IMR-90 (cell line): ENCODE data around the gene NRIP1. TPM values are rescaled to one million over a fixed set of nuclear protein-coding genes. Genes with fewer than 3 reads are reported as not detected.

ENCODE experiments used
- ATAC-seq: fragments of 200-7000 bp; cut with Tn5 transposase; 2 replicates; pipeline ENCODE4 v1.9.1; 2020; ENCODE audit warnings: low read depth, mild to moderate bottlenecking, moderate library complexity
- BruUV-seq: library from RNA; stranded (reverse); fragments of 400-500 nt; replicated peaks from 2 replicates; lab custom pipeline; 2021; lab: Mats Ljungman, UMichigan
- CTCF ChIA-PET: fragments of 300-600 bp; formaldehyde crosslinking; extraction: SDS; loops from one replicate; lab custom pipeline; 2021; ENCODE audit warnings: antibody characterized with exemption; lab: Yijun Ruan, JAX
- POLR2A ChIA-PET: fragments of 300-600 bp; sonication (Branson Sonifier 250); formaldehyde crosslinking; loops from one replicate; lab custom pipeline; 2022; ENCODE audit warnings: antibody characterized with exemption; ENCODE audit not compliant: unreplicated experiment; lab: Charles Lee
- DNase-seq: peaks from one replicate; pipeline ENCODE4 v3.0.0; 2013
- H2AFZ ChIP-seq: replicated peaks from 2 replicates; pipeline ENCODE3; 2013; ENCODE audit warnings: low read length, mild to moderate bottlenecking; ENCODE audit not compliant: poor library complexity
- H2AK5ac ChIP-seq: 2 replicates; pipeline ENCODE4 v1.6.1; 2013; ENCODE audit warnings: low read depth, low read length, inconsistent platforms
- H2AK9ac ChIP-seq: replicated peaks from 2 replicates; pipeline ENCODE3; 2013; ENCODE audit warnings: mild to moderate bottlenecking, low read depth, low read length, moderate library complexity; ENCODE audit not compliant: poor library complexity
- H2BK120ac ChIP-seq: 2 replicates; pipeline ENCODE4 v1.6.1; 2013; ENCODE audit warnings: low read depth, low read length, inconsistent platforms
- H2BK15ac ChIP-seq: 3 replicates; pipeline ENCODE4 v1.6.1; 2013; ENCODE audit warnings: low read depth, low read length, inconsistent platforms
- H2BK20ac ChIP-seq: 2 replicates; pipeline ENCODE4 v1.6.1; 2013; ENCODE audit warnings: low read depth, mild to moderate bottlenecking, inconsistent platforms, low read length, moderate library complexity
- H2BK5ac ChIP-seq: 2 replicates; pipeline ENCODE4 v1.6.1; 2013; ENCODE audit warnings: mild to moderate bottlenecking, low read depth, low read length, inconsistent platforms; ENCODE audit not compliant: poor library complexity, severe bottlenecking
- H3K14ac ChIP-seq: replicated peaks from 2 replicates; pipeline ENCODE4 v1.6.1; 2013; ENCODE audit warnings: low read depth, low read length, inconsistent platforms
- H3K18ac ChIP-seq: 2 replicates; pipeline ENCODE4 v1.6.1; 2013; ENCODE audit warnings: low read depth, low read length, control low read depth
- H3K23ac ChIP-seq: 2 replicates; pipeline ENCODE4 v1.6.1; 2013; ENCODE audit warnings: low read depth, low read length, inconsistent platforms
- H3K27ac ChIP-seq: 2 replicates; pipeline ENCODE4 v1.5.1; 2013; ENCODE audit warnings: mild to moderate bottlenecking, control low read depth, low read length; ENCODE audit not compliant: insufficient read depth
- H3K27me3 ChIP-seq: 2 replicates; pipeline ENCODE4 v1.6.1; 2013; ENCODE audit warnings: low read length; ENCODE audit not compliant: control insufficient read depth, insufficient read depth
- H3K36me3 ChIP-seq: 2 replicates; pipeline ENCODE4 v1.6.1; 2013; ENCODE audit warnings: low read length, mixed read lengths; ENCODE audit not compliant: control insufficient read depth, insufficient read depth
- H3K4ac ChIP-seq: 2 replicates; pipeline ENCODE4 v1.6.1; 2013; ENCODE audit warnings: low read depth, low read length, inconsistent platforms
- H3K4me1 ChIP-seq: 2 replicates; pipeline ENCODE4 v1.6.1; 2013; ENCODE audit warnings: low read length, mixed read lengths; ENCODE audit not compliant: control insufficient read depth, insufficient read depth
- H3K4me2 ChIP-seq: 2 replicates; pipeline ENCODE4 v1.6.1; 2013; ENCODE audit warnings: low read depth, mild to moderate bottlenecking, control low read depth, low read length, moderate library complexity
- H3K4me3 ChIP-seq: 2 replicates; pipeline ENCODE4 v1.5.1; 2013; ENCODE audit warnings: low read depth, mild to moderate bottlenecking, control low read depth, low read length, moderate library complexity; ENCODE audit not compliant: insufficient read depth
- H3K56ac ChIP-seq: 2 replicates; pipeline ENCODE4 v1.6.1; 2013; ENCODE audit warnings: low read length, inconsistent platforms; ENCODE audit not compliant: insufficient read depth; ENCODE audit errors: extremely low read depth
- H3K79me1 ChIP-seq, 2 experiments: 2 replicates each; pipeline ENCODE4 v1.6.1; 2013; ENCODE audit warnings: low read length in 2 of 2, inconsistent platforms in 1 of 2, low read depth in 1 of 2
- H3K9ac ChIP-seq: 2 replicates; pipeline ENCODE4 v1.6.1; 2013; ENCODE audit warnings: low read depth, low read length, control low read depth
- H3K9me1 ChIP-seq: 2 replicates; pipeline ENCODE4 v1.6.1; 2013; ENCODE audit warnings: low read length, inconsistent platforms; ENCODE audit not compliant: insufficient read depth
- H3K9me3 ChIP-seq: 2 replicates; pipeline ENCODE4 v1.6.1; 2013; ENCODE audit warnings: low read length; ENCODE audit not compliant: control insufficient read depth, insufficient read depth
- H4K20me1 ChIP-seq: 2 replicates; pipeline ENCODE4 v1.6.1; 2013; ENCODE audit warnings: low read length, inconsistent platforms; ENCODE audit not compliant: insufficient read depth
- H4K5ac ChIP-seq: 2 replicates; pipeline ENCODE4 v1.6.1; 2013; ENCODE audit warnings: mild to moderate bottlenecking, low read depth, low read length, control low read depth
- H4K8ac ChIP-seq, 2 experiments: 2 replicates each; pipeline ENCODE4 v1.6.1; 2013; ENCODE audit warnings: low read depth in 2 of 2, low read length in 2 of 2, control low read depth in 1 of 2, inconsistent platforms in 1 of 2
- H4K91ac ChIP-seq: 2 replicates; pipeline ENCODE4 v1.6.1; 2013; ENCODE audit warnings: low read depth, low read length, inconsistent platforms; ENCODE audit not compliant: insufficient read depth
- CEBPB ChIP-seq: IDR thresholded peaks from 2 replicates; pipeline ENCODE4 v1.6.1; 2012; ENCODE audit warnings: low read depth, low read length, improper control_type of control experiment
- FOS ChIP-seq: fragments of 150-350 bp; IDR thresholded peaks from 2 replicates; pipeline ENCODE4 v1.6.1; 2016; ENCODE audit warnings: low read depth, low read length
- MAFK ChIP-seq: IDR thresholded peaks from 2 replicates; pipeline ENCODE4 v1.6.1; 2012; ENCODE audit warnings: low read depth, low read length, improper control_type of control experiment
- MXI1 ChIP-seq: IDR thresholded peaks from 2 replicates; pipeline ENCODE4 v1.6.1; 2012; ENCODE audit warnings: low read depth, mild to moderate bottlenecking, low read length, moderate library complexity, borderline replicate concordance
- RAD21 ChIP-seq: IDR thresholded peaks from 2 replicates; pipeline ENCODE4 v1.6.1; 2012; ENCODE audit warnings: low read length, improper control_type of control experiment
- RCOR1 ChIP-seq: IDR thresholded peaks from 2 replicates; pipeline ENCODE4 v1.6.1; 2012; ENCODE audit warnings: mild to moderate bottlenecking, low read length, improper control_type of control experiment; ENCODE audit not compliant: insufficient replicate concordance
- dilution Hi-C: fragments of 300-500 bp; cut with HindIII; formaldehyde crosslinking; loops from one replicate; pipeline ENCODE4 v1.14.3; 2018; ENCODE audit warnings: low sequenced_read_pairs; ENCODE audit not compliant: unreplicated experiment
- in situ Hi-C: fragments of 300-500 bp; cut with MboI; formaldehyde crosslinking; loops from 3 replicates; pipeline ENCODE4 v1.14.3; 2019; ENCODE audit warnings: low sequenced_read_pairs, inconsistent platforms, mixed read lengths
- intact Hi-C: fragments of 100-400 bp; cut with micrococcal nuclease; formaldehyde crosslinking; loops from 2 replicates; pipeline ENCODE4 v1.10.0; 2022
- polyA plus RNA-seq, 3 experiments: library from polyadenylated mRNA; depleted of rRNA; stranded (reverse); fragments of >200 nt; gene quantifications; 2 replicates each; pipeline ENCODE4 v1.2.3, GENCODE V29; 2012; ENCODE audit warnings: low replicate concordance in 1 of 3
- total RNA-seq: library from RNA; depleted of rRNA; stranded (reverse); fragments of >200 nt; gene quantifications from 2 replicates; pipeline ENCODE4 v1.2.3, GENCODE V29; 2012
- TF ChIP-seq, protein P1 (sequence below): conservative IDR thresholded peaks from 2 replicates; pipeline ENCODE4 v1.5.1; 2012; ENCODE audit warnings: mild to moderate bottlenecking, low read depth, low read length, improper control_type of control experiment
- TF ChIP-seq, protein P2 (sequence below): fragments of 150-350 bp; IDR thresholded peaks from 2 replicates; pipeline ENCODE4 v1.6.1; 2017; ENCODE audit warnings: mild to moderate bottlenecking, antibody characterized with exemption, low read length, low read depth
- TF ChIP-seq, protein P3 (sequence below): fragments of 150-350 bp; IDR thresholded peaks from 2 replicates; pipeline ENCODE4 v1.6.1; 2016; ENCODE audit warnings: low read depth, mild to moderate bottlenecking, low read length, moderate library complexity, borderline replicate concordance

NRIP1 gene
- total and polyA plus RNA-seq, 2 of the 4 experiments (the other 2 are of a cell fraction) = 9.6 to 73.8 TPM

DNA sequence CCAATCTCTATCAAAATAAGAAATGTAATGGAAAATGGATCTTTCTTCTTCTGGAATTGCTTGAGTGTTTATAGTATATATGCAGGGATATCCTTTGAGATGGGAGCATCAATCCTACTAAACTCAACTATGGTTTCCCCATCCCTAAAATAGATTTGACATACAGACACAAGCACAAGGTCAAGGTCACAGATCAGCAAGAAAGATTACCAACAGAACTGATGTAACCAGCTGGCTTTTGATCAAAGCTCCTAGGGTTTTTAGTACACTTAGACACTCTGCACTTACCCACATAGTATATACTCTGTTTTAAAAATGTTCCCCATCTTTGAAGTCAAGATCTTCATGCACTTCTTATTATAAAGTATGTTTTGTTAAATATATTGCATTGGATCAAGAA is 85.5 kb downstream of the NRIP1 start:
- H4K20me1 ChIP-seq = peaks cover 4% of the 10 kb centered on the region; the same call in 1 of the 2 replicates
- no peaks in the 10 kb centered on the region for H3K27me3 ChIP-seq
- peaks cover 29 to 59% of the 10 kb centered on the region in 2 experiments for H3K79me1 ChIP-seq
- no peak overlapping the region for H3K27ac ChIP-seq
- DNase-seq (no peak), ATAC-seq (no peak)
- no peak overlapping the region for H2AK9ac ChIP-seq
- H3K23ac ChIP-seq = no peak overlapping the region
- no peak overlapping the region for H3K18ac ChIP-seq
- H4K91ac ChIP-seq = no peak overlapping the region
- H3K9me3 ChIP-seq = no peaks in the 10 kb centered on the region
- no peak overlapping the region for H3K4ac ChIP-seq
- no peak overlapping the region for H4K5ac ChIP-seq
- ChIA-PET CTCF (interaction anchor here (1.3 kb wide), 1 partner anchor 115 kb away, joined by 5 read pairs; no protein-coding TSS in a partner anchor), POLR2A (no interaction called here)
- H3K4me3 ChIP-seq = no peak overlapping the region
- intact Hi-C loops (no loop called here), in situ Hi-C loops (no loop called here), dilution Hi-C loops (no loop called here)
- peaks cover 11% of the 10 kb centered on the region for H3K9me1 ChIP-seq
- H2AK5ac ChIP-seq = no peak overlapping the region
- no peak overlapping the region for H2AFZ ChIP-seq
- no TSS peak for BruUV-seq
- H3K36me3 ChIP-seq = peaks cover 8% of the 10 kb centered on the region
- no peak overlapping the region for H3K4me2 ChIP-seq
- no peak overlapping the region for H2BK120ac ChIP-seq
- H3K9ac ChIP-seq = no peak overlapping the region
- no peak overlapping the region for H3K56ac ChIP-seq
- no peak overlapping the region for H2BK15ac ChIP-seq
- TF ChIP-seq RAD21 = no peak
- TF ChIP-seq, protein P1, sequence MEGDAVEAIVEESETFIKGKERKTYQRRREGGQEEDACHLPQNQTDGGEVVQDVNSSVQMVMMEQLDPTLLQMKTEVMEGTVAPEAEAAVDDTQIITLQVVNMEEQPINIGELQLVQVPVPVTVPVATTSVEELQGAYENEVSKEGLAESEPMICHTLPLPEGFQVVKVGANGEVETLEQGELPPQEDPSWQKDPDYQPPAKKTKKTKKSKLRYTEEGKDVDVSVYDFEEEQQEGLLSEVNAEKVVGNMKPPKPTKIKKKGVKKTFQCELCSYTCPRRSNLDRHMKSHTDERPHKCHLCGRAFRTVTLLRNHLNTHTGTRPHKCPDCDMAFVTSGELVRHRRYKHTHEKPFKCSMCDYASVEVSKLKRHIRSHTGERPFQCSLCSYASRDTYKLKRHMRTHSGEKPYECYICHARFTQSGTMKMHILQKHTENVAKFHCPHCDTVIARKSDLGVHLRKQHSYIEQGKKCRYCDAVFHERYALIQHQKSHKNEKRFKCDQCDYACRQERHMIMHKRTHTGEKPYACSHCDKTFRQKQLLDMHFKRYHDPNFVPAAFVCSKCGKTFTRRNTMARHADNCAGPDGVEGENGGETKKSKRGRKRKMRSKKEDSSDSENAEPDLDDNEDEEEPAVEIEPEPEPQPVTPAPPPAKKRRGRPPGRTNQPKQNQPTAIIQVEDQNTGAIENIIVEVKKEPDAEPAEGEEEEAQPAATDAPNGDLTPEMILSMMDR = no peak
- TF ChIP-seq, protein P2, sequence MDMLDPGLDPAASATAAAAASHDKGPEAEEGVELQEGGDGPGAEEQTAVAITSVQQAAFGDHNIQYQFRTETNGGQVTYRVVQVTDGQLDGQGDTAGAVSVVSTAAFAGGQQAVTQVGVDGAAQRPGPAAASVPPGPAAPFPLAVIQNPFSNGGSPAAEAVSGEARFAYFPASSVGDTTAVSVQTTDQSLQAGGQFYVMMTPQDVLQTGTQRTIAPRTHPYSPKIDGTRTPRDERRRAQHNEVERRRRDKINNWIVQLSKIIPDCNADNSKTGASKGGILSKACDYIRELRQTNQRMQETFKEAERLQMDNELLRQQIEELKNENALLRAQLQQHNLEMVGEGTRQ = no peak
- TF ChIP-seq RCOR1 = no peak
- no peak for TF ChIP-seq FOS
- TF ChIP-seq MXI1 = no peak
- TF ChIP-seq, protein P3, sequence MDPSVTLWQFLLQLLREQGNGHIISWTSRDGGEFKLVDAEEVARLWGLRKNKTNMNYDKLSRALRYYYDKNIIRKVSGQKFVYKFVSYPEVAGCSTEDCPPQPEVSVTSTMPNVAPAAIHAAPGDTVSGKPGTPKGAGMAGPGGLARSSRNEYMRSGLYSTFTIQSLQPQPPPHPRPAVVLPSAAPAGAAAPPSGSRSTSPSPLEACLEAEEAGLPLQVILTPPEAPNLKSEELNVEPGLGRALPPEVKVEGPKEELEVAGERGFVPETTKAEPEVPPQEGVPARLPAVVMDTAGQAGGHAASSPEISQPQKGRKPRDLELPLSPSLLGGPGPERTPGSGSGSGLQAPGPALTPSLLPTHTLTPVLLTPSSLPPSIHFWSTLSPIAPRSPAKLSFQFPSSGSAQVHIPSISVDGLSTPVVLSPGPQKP = no peak
- TF ChIP-seq MAFK = no peak
- no peak for TF ChIP-seq CEBPB
- peaks cover 5% of the 10 kb centered on the region for H3K4me1 ChIP-seq
- H2BK20ac ChIP-seq = no peak overlapping the region
- H3K14ac ChIP-seq = no peak overlapping the region
- H2BK5ac ChIP-seq = no peak overlapping the region
- no peak overlapping the region for H4K8ac ChIP-seq
